ENCODE measurements around the gene HOXC10. TPM values are rescaled to one million over a fixed set of nuclear protein-coding genes. Genes with fewer than 3 reads are reported as not detected.
A peak's percentile ranks its signal among the peaks of the same experiment; 100 is the strongest.

The HOXC10 gene
- total RNA-seq, 6 donors from 2014 or later: not detected

DNA sequence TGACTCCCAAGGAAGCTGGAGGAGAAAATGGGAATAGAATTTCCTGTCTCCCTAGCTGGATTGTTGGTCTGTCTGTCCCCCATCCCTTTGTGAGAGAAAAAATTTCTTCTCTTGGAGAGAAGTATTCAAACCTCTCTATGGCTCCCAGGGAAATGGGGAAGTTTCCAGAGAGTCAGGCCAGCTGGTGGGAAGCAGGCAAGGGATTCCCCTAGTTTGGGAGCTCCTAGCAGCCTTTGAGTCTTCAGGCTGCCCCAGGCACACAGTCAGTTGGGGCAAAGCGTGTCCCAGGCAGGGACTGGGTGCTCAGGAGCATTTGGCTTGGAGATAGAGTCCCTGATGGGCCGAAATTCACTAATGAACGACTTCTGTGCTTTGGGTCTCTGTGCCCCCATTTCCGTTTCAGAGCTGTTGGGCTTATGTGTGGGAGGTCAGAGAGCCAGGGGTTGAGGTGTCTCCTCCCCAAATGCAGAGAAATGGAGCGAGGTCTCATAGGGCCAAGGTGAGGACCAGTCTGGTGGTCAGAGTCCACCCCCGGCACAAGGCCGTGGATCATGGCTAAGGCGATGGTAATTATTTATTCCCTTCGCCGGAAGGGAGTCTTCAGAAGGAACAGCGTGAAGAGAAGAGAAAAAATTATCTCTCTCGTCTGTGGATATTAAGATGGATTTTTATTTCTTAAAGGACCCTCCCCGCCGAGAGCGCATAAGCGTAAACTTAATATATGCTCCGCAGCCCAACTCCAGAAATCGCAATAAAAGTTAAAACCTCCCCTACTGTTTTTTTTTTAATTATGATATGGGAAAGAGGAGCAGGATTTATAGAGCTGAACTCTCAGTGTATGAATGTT is 8.4 kb downstream of the HOXC10 start:
- Histone ChIP-seq H3K36me3 (no peaks in the 10 kb centered on the region), H3K9me3 (no peaks in the 10 kb centered on the region), H3K27me3 (peaks cover 2 to 84% (median 55%) of the 10 kb centered on the region in 4 donors), H3K4me3 (no peak overlapping the region), H3K27ac (no peak overlapping the region), H3K4me1 (peaks cover 25 to 40% (median 31%) of the 10 kb centered on the region in 4 donors)
- 22 to 27% methylated on average over 18 of the region's 18 CpGs for WGBS, 2 donors
- ATAC-seq (ENCODE audit: low FRiP score in 2 of 2) (no peak), DNase-seq (no peak)
- TF ChIP-seq POLR2A (IDR thresholded peaks at IDR 0.05): no peak
- TF ChIP-seq POLR2AphosphoS5 (IDR thresholded peaks at IDR 0.05): no peak
- TF ChIP-seq EP300 (IDR thresholded peaks at IDR 0.05): no peak
- TF ChIP-seq, protein P1, sequence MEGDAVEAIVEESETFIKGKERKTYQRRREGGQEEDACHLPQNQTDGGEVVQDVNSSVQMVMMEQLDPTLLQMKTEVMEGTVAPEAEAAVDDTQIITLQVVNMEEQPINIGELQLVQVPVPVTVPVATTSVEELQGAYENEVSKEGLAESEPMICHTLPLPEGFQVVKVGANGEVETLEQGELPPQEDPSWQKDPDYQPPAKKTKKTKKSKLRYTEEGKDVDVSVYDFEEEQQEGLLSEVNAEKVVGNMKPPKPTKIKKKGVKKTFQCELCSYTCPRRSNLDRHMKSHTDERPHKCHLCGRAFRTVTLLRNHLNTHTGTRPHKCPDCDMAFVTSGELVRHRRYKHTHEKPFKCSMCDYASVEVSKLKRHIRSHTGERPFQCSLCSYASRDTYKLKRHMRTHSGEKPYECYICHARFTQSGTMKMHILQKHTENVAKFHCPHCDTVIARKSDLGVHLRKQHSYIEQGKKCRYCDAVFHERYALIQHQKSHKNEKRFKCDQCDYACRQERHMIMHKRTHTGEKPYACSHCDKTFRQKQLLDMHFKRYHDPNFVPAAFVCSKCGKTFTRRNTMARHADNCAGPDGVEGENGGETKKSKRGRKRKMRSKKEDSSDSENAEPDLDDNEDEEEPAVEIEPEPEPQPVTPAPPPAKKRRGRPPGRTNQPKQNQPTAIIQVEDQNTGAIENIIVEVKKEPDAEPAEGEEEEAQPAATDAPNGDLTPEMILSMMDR (IDR thresholded peaks at IDR 0.05): no peak

GRCh38 chr12:53994009-53994263 is 9.0 kb downstream of the HOXC10 start:
- no peaks in the 10 kb centered on the region for H3K9me3 ChIP-seq
- no peaks in the 10 kb centered on the region for H3K36me3 ChIP-seq
- ATAC-seq (ENCODE audit: low FRiP score in 2 of 2): no peak
- H3K27me3 ChIP-seq: peaks cover 2 to 84% (median 55%) of the 10 kb centered on the region in 4 donors
- TF ChIP-seq POLR2A (IDR thresholded peaks at IDR 0.05) (no peak), EP300 (IDR thresholded peaks at IDR 0.05) (no peak), POLR2AphosphoS5 (IDR thresholded peaks at IDR 0.05) (no peak)
- TF ChIP-seq, protein P1 (IDR thresholded peaks at IDR 0.05): no peak
- DNase-seq: no peak
- WGBS, 2 donors: 8 to 9% methylated on average over 16 to 19 of the region's 19 CpGs
- no peak overlapping the region for H3K4me3 ChIP-seq
- peaks cover 25 to 38% (median 30%) of the 10 kb centered on the region in 4 donors for H3K4me1 ChIP-seq
- H3K27ac ChIP-seq: no peak overlapping the region

DNA sequence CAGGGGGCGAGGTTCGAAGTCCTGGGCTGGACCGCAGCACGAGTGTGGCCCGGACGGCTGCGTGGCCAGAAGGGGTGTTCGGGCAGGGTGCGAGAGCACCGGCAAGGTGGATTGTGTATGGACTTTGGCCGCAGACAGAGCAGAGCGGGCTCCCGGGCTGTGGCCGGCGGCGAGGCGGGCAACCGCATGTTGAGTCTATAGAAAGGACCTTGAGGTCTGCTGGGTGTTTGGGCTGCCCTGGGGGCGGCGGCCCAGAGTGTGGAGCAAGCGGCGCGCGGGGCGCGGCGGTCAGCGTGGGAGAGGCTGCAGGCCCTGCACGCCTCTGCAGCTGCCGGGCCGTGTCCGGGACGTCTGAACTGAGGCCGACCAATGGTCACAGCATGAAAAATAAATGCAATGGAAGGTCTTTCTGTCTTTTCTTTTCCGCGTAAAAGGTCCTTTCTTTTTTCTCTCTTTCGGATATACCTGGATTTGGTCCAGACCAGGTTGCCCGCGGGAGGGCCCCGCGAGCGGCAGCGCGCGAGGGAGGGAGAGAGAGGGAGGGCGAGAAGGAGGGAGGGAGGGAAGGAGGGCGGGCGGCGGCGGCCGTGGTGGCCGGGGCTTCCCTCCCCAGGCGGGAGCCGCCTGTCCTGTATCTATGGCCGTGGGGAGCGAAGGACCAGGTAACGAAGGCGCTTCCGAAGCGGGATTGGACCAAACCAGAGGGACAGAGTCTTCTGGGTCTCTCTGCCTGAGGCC is 9.5 kb downstream of the HOXC10 start:
- TF ChIP-seq POLR2A (IDR thresholded peaks at IDR 0.05) (no peak), EP300 (IDR thresholded peaks at IDR 0.05) (no peak), POLR2AphosphoS5 (IDR thresholded peaks at IDR 0.05) (no peak)
- TF ChIP-seq, protein P1 (IDR thresholded peaks at IDR 0.05): no peak
- 8% methylated on average over 45 to 58 of the region's 60 CpGs for WGBS, 2 donors
- H3K9me3 ChIP-seq: no peaks in the 10 kb centered on the region
- DNase-seq: peak in 1 of 2 donors; percentile 88
- H3K36me3 ChIP-seq: no peaks in the 10 kb centered on the region
- H3K27me3 ChIP-seq: peaks cover 2 to 86% (median 55%) of the 10 kb centered on the region in 4 donors
- H3K27ac ChIP-seq: no peak overlapping the region
- peak in 1 of 2 donors; percentile 53 for ATAC-seq (ENCODE audit: low FRiP score in 2 of 2)
- H3K4me1 ChIP-seq: peaks cover 23 to 34% (median 29%) of the 10 kb centered on the region in 4 donors
- peak overlapping the region in 2 of 4 donors; percentile 48 to 62 for H3K4me3 ChIP-seq

- Histone ChIP-seq H3K4me1 (peaks cover 22 to 40% (median 32%) of the 10 kb centered on the region in 4 donors), H3K4me3 (peak overlapping the region in 3 of 4 donors; percentile 44 to 62 (median 48)), H3K27ac (no peak overlapping the region), H3K36me3 (no peaks in the 10 kb centered on the region), H3K27me3 (peaks cover 2 to 91% (median 57%) of the 10 kb centered on the region in 4 donors), H3K9me3 (no peaks in the 10 kb centered on the region)
- whole genome bisulfite sequencing, 2 donors: 4% methylated on average over 14 to 17 of the region's 17 CpGs
- TF ChIP-seq EP300 (IDR thresholded peaks at IDR 0.05): no peak
- no peak for TF ChIP-seq POLR2A (IDR thresholded peaks at IDR 0.05)
- no peak for TF ChIP-seq POLR2AphosphoS5 (IDR thresholded peaks at IDR 0.05)
- TF ChIP-seq, protein P1 (IDR thresholded peaks at IDR 0.05): no peak
- no peak for ATAC-seq (ENCODE audit: low FRiP score in 2 of 2)
- no peak for DNase-seq
These were observed 10.0 kb downstream of the HOXC10 start for GRCh38 chr12:53995002-53995377.
